SU-DHL-6 (cell line): ENCODE results near the gene SCG2.

Experiments
- CTCF ChIP-seq: fragments of 200-600 bp; sonication (generic); IDR thresholded peaks from one replicate; pipeline ENCODE4 v1.5.1; 2017; ENCODE audit warnings: antibody characterized with exemption, mild to moderate bottlenecking, low read length, moderate library complexity; ENCODE audit not compliant: insufficient read depth, poor library complexity, severe bottlenecking
- EZH2phosphoT487 ChIP-seq: fragments of 200-600 bp; sonication (generic), shearing (Covaris generic); conservative IDR thresholded peaks from 2 replicates; pipeline ENCODE4 v1.6.1; 2018; ENCODE audit warnings: mild to moderate bottlenecking, antibody characterized with exemption, low read length, moderate library complexity, mixed read lengths

GRCh38 chr2:223594831-223595230 lies 7.3 kb downstream of the SCG2 start:
- TF ChIP-seq CTCF (no peak), EZH2phosphoT487 (no peak)
